Sigmoid colon (tissue), 4 donors: ENCODE data around the gene PRICKLE2.

ENCODE experiments used
- EP300 ChIP-seq, 4 donors: sonication (generic); formaldehyde crosslinking; IDR thresholded peaks; one replicate each; pipeline ENCODE4 v1.6.1; 2017; ENCODE audit warnings: antibody characterized with exemption in 4 of 4
- POLR2A ChIP-seq, 2 donors: fragments of 450-650 bp; IDR thresholded peaks; one replicate each; pipeline ENCODE4 v1.6.1; 2016; ENCODE audit warnings: antibody characterized with exemption in 2 of 2, mild to moderate bottlenecking in 2 of 2, moderate library complexity in 2 of 2
- POLR2AphosphoS5 ChIP-seq, 4 donors: sonication (generic); formaldehyde crosslinking; IDR thresholded peaks; one replicate each; pipeline ENCODE4 v1.6.1; 2017; ENCODE audit warnings: antibody characterized with exemption in 4 of 4
- TF ChIP-seq, protein P1 (sequence below), 4 experiments: fragments of 450-650 bp in 3 of 4; fragments of 200-600 bp in 1 of 4; IDR thresholded peaks; one replicate each; pipeline ENCODE4 v1.5.1; 2016 to 2019; ENCODE audit warnings: antibody characterized with exemption in 4 of 4, mild to moderate bottlenecking in 3 of 4, moderate library complexity in 2 of 4

- TF ChIP-seq, protein P1, sequence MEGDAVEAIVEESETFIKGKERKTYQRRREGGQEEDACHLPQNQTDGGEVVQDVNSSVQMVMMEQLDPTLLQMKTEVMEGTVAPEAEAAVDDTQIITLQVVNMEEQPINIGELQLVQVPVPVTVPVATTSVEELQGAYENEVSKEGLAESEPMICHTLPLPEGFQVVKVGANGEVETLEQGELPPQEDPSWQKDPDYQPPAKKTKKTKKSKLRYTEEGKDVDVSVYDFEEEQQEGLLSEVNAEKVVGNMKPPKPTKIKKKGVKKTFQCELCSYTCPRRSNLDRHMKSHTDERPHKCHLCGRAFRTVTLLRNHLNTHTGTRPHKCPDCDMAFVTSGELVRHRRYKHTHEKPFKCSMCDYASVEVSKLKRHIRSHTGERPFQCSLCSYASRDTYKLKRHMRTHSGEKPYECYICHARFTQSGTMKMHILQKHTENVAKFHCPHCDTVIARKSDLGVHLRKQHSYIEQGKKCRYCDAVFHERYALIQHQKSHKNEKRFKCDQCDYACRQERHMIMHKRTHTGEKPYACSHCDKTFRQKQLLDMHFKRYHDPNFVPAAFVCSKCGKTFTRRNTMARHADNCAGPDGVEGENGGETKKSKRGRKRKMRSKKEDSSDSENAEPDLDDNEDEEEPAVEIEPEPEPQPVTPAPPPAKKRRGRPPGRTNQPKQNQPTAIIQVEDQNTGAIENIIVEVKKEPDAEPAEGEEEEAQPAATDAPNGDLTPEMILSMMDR (IDR thresholded peaks at IDR 0.05), result no peak
- no peak for TF ChIP-seq POLR2AphosphoS5 (IDR thresholded peaks at IDR 0.05)
- no peak for TF ChIP-seq POLR2A (IDR thresholded peaks at IDR 0.05)
- TF ChIP-seq EP300 (IDR thresholded peaks at IDR 0.05), result no peak
Measured at GRCh38 chr3:64055076-64055475, 170.2 kb downstream of the PRICKLE2 start.
